Gastroesophageal sphincter (tissue), 3 donors: ENCODE measurements around the gene PAEP.

Experiments
- CTCF ChIP-seq, 4 experiments: fragments of 200-600 bp in 2 of 4; fragments of 450-650 bp in 2 of 4; sonication (generic) in 1 of 4; IDR thresholded peaks; one replicate each; pipeline ENCODE4 v1.5.1; 2017 to 2019; ENCODE audit warnings: antibody characterized with exemption in 4 of 4, mild to moderate bottlenecking in 2 of 4, moderate library complexity in 2 of 4
- EP300 ChIP-seq: sonication (generic); formaldehyde crosslinking; IDR thresholded peaks from one replicate; pipeline ENCODE4 v1.6.1; 2017; ENCODE audit warnings: antibody characterized with exemption, mild to moderate bottlenecking
- POLR2A ChIP-seq, 2 donors: fragments of 450-650 bp; IDR thresholded peaks; one replicate each; pipeline ENCODE4 v1.6.1; 2017; ENCODE audit warnings: antibody characterized with exemption in 2 of 2, mild to moderate bottlenecking in 2 of 2, moderate library complexity in 1 of 2
- POLR2AphosphoS5 ChIP-seq: sonication (generic); formaldehyde crosslinking; IDR thresholded peaks from one replicate; pipeline ENCODE4 v1.6.1; 2017; ENCODE audit warnings: antibody characterized with exemption

GRCh38 chr9:135592331-135592590 lies 30.7 kb downstream of the PAEP start:
- no peak for TF ChIP-seq CTCF (IDR thresholded peaks at IDR 0.05)
- TF ChIP-seq POLR2A (IDR thresholded peaks at IDR 0.05): no peak
- TF ChIP-seq POLR2AphosphoS5: no peak
- no peak for TF ChIP-seq EP300
